ENCODE measurements around the gene SIGLEC15.
A peak's percentile ranks its signal among the peaks of the same experiment; 100 is the strongest.
"Not testable (repeated sequence)": the region's sequence is repeated elsewhere in the genome, so short reads cannot be mapped to it uniquely, and the experiment has no call there.

Gene SIGLEC15

DNA sequence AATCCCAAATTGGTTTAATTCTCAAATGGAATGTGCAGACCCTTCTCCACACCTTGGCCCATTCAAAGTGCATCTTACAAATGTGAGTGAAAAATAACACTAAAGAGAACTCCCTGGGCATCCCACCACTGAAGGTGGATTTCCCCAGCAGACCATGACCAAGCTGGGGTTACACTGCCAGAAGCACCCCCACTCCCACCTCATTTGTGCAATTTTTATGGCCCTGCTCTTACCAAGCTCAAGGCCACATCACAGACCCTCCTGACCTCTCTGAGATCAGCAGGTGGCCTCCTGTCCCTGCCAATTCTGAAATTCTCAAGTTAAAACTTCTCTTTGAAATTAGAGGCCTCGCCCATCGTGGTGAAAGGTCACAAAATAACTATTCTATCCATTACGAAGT lies 21.6 kb downstream of the SIGLEC15 start:
- no peak for DNase-seq

DNA sequence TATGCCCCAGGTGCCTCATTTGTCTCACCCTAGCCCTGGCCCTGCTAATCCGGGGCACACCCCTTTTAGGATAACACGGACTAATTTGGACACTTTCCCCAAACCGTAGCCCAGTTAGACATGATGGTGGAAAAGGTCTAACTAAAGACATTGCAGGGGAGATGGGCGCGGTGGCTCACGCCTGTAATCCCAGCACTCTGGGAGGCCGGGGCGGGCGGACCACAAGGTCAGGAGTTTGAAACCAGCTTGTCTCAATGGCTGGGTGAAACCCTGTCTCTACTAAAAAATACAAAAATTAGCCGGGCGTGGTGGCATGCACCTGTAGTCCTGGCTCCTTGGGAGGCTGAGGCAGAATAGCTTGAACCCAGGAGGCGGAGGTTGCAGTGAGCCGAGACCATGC lies 23.2 kb downstream of the SIGLEC15 start:
- DNase-seq: not testable (repeated sequence)

DNA sequence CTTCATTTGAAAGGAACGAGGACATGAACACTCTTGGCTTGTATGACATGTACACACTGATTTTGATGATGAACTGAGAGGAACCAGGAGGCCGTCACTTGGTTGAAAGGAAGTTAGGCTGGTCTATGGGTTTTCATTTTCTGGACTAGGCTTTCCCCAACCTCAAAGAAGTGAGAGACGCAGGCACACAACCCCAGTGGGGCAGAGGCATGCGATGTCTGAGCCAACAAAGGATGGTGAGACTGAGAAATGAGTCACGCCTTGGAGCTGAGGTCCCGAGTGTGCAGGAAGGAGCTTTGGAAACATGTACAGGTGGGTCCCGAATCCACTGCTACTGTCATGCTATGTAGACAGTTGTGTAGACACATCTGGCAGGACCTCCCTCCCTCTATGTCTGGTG lies 24.1 kb downstream of the SIGLEC15 start:
- DNase-seq: no peak

- no peak for DNase-seq
These were observed 24.5 kb downstream of the SIGLEC15 start for GRCh38 chr18:45850021-45850420.

DNA sequence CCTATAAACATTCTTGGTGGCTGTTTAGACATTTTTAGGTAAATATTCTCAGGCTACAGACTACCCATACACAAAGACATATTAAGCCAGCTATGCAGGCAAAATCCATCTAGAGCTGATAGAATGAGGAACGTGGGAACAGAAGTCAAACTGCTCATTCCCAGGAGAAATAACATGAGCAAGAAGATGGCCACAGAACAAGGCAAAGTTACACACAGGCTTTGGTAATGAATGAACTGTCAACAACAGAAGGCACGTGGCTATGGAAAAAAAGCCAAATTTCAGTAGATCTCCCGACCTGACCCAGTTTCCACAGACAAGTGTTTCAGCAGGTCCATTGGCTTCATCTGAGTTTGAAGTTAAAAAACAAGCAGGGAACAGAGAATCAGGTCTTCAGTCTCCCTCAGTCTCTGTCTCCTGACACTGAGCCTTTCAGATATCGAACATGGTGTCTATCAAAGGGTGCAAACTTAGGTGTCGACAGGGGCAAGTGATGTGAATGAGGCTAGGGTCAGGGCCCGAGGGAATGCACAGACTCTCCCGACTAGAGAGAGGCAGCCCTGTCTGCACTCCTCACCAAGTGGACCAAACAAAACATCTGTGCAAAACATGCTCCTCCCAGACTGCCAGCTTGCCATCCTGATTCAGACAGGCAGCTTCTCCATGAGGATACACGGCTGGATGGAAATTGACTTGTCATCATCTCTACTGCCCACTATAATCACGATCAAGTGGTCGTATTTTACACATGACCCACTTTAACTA lies 25.9 kb downstream of the SIGLEC15 start:
- no peak for DNase-seq

GRCh38 chr18:45852631-45853030 lies 27.2 kb downstream of the SIGLEC15 start:
- DNase-seq: no peak

DNA sequence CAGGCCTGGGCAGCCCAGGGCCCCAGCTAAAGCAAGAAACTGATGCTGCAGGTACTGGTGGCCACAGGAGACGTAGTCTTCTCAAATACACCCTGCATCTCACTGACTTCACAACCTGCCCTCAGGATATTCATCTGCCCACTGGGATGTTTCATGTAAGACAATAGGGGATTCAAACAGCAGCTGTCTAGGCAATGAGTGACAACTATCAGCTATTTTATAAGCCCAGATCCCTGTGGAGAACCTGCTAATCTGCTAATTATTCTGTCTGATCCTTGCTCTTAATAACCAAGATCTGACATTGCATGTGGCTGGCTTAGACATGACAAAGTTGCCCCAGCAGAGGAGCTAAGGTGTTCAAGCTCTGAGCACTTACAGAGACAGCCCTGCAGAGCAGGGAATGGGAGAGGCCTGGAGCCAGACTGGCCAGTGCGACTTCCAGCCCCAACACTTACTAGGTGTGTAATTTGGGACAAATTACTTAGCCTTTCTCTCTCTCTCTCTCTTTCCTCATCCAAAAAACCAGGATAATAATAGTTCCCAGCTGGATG lies 28.6 kb downstream of the SIGLEC15 start:
- no peak for DNase-seq

GRCh38 chr18:45856531-45856930 lies 31.1 kb downstream of the SIGLEC15 start:
- no peak for DNase-seq

- no peak for DNase-seq
These were observed 33.9 kb downstream of the SIGLEC15 start for GRCh38 chr18:45859334-45859733.

DNA sequence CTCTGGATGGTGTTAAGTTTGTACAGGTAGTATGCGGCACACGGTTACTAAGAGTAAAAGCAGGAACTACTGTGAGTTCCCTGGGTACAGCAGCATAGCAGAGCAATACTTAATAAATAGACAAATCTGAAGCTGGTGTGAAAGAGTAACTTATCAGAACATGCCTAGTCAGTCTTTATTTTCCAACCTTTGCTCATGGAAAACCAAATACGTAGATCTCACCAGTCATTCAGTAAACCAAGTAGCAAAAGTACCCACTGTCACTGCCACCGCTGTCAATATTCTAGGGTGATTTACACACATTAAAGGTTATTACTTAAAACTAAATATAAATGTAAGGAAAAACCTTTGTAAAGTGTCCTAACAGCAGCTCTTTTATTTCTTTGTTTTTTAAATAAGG lies 35.0 kb downstream of the SIGLEC15 start:
- no peak for DNase-seq

DNA sequence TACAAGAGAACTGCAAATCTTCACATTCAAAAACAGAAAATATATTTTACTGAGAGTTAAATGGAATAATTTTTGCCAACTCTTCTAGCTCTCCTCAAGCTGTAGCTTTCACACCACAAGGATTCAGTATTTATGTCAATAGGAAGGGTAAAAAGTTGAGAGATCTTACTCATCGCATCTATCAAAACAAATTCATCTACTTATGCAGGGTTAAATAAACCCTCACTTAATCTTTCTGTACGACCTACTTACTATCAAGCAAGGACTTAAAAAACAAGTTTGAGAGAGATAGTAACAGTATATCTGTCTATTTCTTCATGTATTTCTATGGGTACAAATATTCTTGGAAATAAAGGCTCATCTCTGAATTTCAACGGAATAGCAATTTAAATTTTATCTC lies 35.5 kb downstream of the SIGLEC15 start:
- DNase-seq: no peak

- DNase-seq: no peak
These were observed 36.5 kb downstream of the SIGLEC15 start for GRCh38 chr18:45861926-45862325.

GRCh38 chr18:45863469-45863868 lies 38.0 kb downstream of the SIGLEC15 start:
- DNase-seq: no peak

DNA sequence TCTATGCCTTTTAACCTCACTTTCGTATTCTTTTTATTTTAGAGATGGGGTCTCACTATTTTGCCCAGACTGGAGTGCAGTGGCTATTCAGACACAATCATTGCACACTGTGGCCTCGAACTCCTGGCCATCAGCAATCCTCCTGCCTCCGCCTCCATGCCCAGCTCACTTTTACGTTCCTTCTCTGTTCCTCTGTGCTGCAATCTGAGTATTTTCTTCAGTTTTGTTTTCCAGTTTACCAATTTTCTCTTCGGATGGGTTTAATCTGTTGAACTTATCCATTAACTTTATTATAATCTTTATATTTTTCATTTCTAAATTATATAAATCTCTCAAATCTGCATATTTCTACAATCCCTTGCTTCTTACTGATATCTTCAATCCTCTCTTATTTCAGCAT lies 38.6 kb downstream of the SIGLEC15 start:
- no peak for DNase-seq

- DNase-seq: no peak
These were observed 40.0 kb downstream of the SIGLEC15 start for GRCh38 chr18:45865466-45865865.

DNA sequence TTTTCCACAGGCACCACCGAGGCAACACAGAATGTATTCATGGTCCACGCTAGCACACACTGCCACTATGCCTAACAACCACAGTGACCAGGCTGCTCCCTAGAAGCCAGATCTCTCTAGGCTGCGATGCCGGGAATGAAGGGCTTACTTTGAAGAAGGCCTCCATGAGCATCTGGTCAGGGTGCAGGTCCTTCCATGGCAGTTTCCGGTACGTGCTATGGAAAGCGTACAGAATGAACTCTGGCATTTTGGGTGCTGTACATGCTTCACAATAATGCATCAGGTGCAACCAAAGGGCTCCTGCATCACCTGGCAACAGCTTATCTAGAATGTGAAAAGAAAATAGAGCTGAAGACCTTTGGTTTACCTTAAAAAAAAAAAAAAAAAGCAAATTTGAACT lies 44.9 kb downstream of the SIGLEC15 start:
- DNase-seq: no peak

DNA sequence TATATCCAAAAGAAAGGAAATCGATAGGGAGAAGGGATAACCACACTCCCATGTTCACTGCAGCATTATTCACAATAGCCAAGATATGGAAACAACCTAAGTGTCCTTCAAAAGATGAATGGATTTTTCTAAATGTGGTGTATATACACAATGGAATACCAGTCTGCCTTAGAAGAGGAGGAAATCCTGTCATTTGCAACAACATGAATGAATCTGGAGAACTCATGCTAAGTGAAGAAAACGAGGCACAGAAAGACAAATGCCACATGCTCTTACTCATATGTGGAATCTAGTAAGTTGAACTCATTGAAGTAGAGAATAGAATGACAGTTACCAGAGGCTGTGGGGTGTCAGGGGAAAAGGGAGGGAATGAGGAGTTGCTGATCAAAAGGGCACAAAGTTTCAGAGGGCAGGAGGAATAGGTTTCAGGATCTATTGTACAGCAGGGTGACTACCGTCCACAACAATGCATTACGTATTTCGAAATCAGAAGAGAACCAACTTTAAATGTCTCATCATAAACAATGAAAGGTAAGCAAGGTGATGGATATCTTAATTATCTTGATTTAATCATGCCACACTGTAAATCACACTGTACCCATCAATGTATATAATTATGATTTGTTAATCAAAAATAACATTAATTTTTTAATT lies 46.1 kb downstream of the SIGLEC15 start:
- DNase-seq: no peak

DNA sequence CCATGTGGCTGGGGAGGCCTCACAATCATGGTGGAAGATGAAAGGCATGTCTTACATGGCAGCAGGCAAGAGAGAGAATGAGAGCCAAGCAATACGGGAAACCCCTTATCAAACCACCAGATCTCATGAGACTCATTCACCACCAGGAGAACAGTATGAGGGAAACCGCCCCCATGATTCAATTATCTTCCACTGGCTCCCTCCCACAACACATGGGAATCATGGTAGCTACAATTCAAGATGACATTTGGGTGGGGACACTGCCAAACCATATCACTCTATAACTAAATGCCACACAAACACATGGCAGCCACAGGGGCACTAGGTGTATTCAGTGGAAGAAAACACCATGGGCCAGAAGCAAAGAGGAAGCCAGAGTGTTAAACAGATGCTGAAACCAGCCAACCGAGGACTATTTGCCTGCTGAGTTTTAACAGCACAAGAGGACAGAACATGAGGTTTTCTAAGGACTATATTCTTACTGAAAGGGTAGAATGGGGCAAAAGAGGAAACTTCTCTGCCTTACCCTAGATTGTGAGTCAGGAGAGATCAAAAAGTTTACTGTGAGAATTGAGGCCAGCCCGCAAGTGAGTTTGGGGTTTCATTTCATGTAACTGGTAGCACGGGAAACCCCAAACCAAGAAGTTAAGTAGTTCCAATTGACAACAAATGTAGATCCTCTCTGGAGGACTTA lies 49.2 kb downstream of the SIGLEC15 start:
- DNase-seq: peak; percentile 77

DNA sequence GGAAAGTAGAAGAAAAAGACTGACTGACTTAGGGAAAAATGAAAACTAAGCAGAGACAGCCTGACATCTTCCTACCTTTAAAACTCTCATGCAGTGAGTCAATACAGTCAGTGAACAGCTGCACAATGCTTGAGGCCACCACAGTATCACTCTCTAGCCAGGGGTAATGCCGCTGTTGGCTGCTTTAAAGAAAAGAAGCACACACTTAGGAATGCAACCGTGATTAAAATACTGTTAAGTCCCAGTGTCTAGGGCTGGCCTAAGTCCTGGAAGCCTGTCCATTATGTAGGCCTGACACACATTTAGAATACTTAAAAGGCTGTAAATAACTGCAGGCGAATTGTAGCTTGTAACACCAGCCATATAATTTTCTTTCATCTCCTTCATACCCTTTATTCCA lies 50.7 kb downstream of the SIGLEC15 start:
- no peak for DNase-seq

GRCh38 chr18:45877403-45877802 lies 51.9 kb downstream of the SIGLEC15 start:
- no peak for DNase-seq

GRCh38 chr18:45879681-45880655 lies 54.5 kb downstream of the SIGLEC15 start:
- peak; percentile 81 for DNase-seq

GRCh38 chr18:45880876-45881558 lies 55.5 kb downstream of the SIGLEC15 start:
- DNase-seq: no peak
